Prostate gland (tissue), 2 donors: ENCODE data around the gene CHRNB4.

Experiments used
- CTCF ChIP-seq, 4 experiments: fragments of 200-600 bp in 2 of 4; fragments of 450-650 bp in 2 of 4; sonication (generic) in 2 of 4; IDR thresholded peaks; 1 replicate in 3 of 4; 2 replicates in 1 of 4; pipeline ENCODE4 v1.5.1; 2016 to 2019; ENCODE audit warnings: antibody characterized with exemption in 4 of 4, mild to moderate bottlenecking in 2 of 4, moderate library complexity in 2 of 4
- POLR2A ChIP-seq: fragments of 450-650 bp; IDR thresholded peaks from one replicate; pipeline ENCODE4 v1.6.1; 2016; ENCODE audit warnings: antibody characterized with exemption, mild to moderate bottlenecking
- POLR2AphosphoS5 ChIP-seq: sonication (generic); formaldehyde crosslinking; IDR thresholded peaks from one replicate; pipeline ENCODE4 v1.6.1; 2017; ENCODE audit warnings: antibody characterized with exemption

DNA sequence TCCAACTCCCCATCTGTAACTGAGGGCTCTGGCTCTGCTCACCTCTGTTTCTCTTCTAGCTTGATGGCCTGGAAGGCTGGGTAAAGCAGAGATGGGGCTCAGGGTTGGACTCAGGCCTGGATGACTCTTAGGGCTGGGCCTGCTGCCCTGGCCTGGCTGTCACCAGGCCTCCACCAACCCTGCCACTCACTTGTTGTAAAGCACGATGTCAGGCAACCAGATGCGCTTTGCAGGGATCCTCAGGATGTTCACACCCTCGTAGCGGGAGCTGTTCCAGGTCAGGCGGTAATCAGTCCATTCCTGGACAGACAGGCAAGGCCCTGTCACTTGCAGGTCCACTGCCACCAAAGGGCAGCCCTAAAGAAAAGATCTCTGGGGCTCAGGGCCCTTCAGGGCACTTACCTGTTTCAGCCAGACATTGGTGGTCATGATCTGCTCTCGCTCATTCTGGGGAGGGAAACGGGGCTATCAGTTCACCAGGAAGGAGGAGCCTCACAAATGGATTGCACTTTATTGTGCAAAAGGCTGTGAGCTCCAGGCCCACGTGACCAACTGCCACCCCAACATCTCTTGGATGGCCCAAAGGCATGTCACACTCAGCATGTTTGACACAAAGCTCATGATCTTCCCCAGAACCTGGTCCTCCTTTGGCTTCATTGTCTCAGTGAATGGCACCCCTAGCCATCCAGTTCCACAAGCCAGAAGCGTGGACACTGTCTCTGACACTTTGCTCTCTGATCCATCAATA lies 9.9 kb downstream of the CHRNB4 start:
- TF ChIP-seq POLR2AphosphoS5 (no peak), CTCF (IDR thresholded peaks at IDR 0.05) (no peak), POLR2A (no peak)
